Esophagus mucosa (tissue), 1 donor: ENCODE measurements around the gene BICD1. TPM values are rescaled to one million over a fixed set of nuclear protein-coding genes. Genes with fewer than 3 reads are reported as not detected.
"Not testable (repeated sequence)": the region's sequence is repeated elsewhere in the genome, so short reads cannot be mapped to it uniquely, and the experiment has no call there.

Experiments used
- ATAC-seq: fragments of 200-7000 bp; cut with Tn5 transposase; one replicate; pipeline ENCODE4 v1.9.1; 2020
- total RNA-seq: library from RNA; stranded (reverse); gene quantifications from one replicate; pipeline ENCODE4 v1.2.4, GENCODE V29; 2023
- donor health status: DM: yes; HTN: yes; CAD: no.

Gene BICD1
- 4.7 TPM for total RNA-seq

GRCh38 chr12:32106517-32107358 lies at the start of gene BICD1:
Gene BICD1, plus strand, starts transcription at chr12:32106847. Its CDS starts 485 bp downstream, at chr12:32107332.
- peak; percentile 96 for ATAC-seq

- no peak for ATAC-seq
Measured at GRCh38 chr12:32061033-32061432, 45.6 kb upstream of the BICD1 start.

GRCh38 chr12:32062881-32063280 lies 43.8 kb upstream of the BICD1 start:
- no peak for ATAC-seq

GRCh38 chr12:32063796-32064195 lies 42.9 kb upstream of the BICD1 start:
- no peak for ATAC-seq

GRCh38 chr12:32066206-32066605 lies 40.4 kb upstream of the BICD1 start:
- no peak for ATAC-seq

GRCh38 chr12:32069071-32069470 lies 37.6 kb upstream of the BICD1 start:
- no peak for ATAC-seq

- ATAC-seq = no peak
Measured at GRCh38 chr12:32069731-32070130, 36.9 kb upstream of the BICD1 start.

- ATAC-seq = no peak
Measured at GRCh38 chr12:32070370-32070769, 36.3 kb upstream of the BICD1 start.

- no peak for ATAC-seq
Measured at GRCh38 chr12:32072102-32072501, 34.5 kb upstream of the BICD1 start.

GRCh38 chr12:32074432-32074831 lies 32.2 kb upstream of the BICD1 start:
- no peak for ATAC-seq

GRCh38 chr12:32076941-32077340 lies 29.7 kb upstream of the BICD1 start:
- no peak for ATAC-seq

GRCh38 chr12:32080435-32080834 lies 26.2 kb upstream of the BICD1 start:
- ATAC-seq = no peak

- ATAC-seq = no peak
Measured at GRCh38 chr12:32083489-32083888, 23.2 kb upstream of the BICD1 start.

- no peak for ATAC-seq
Measured at GRCh38 chr12:32084017-32084688, 22.5 kb upstream of the BICD1 start.

- ATAC-seq = no peak
Measured at GRCh38 chr12:32084753-32085152, 21.9 kb upstream of the BICD1 start.

- no peak for ATAC-seq
Measured at GRCh38 chr12:32087306-32087705, 19.3 kb upstream of the BICD1 start.

- ATAC-seq = no peak
Measured at GRCh38 chr12:32089156-32089555, 17.5 kb upstream of the BICD1 start.

GRCh38 chr12:32089586-32089985 lies 17.1 kb upstream of the BICD1 start:
- no peak for ATAC-seq

GRCh38 chr12:32091696-32092095 lies 15.0 kb upstream of the BICD1 start:
- ATAC-seq = no peak

GRCh38 chr12:32098112-32098511 lies 8.5 kb upstream of the BICD1 start:
- ATAC-seq = no peak

GRCh38 chr12:32099275-32099674 lies 7.4 kb upstream of the BICD1 start:
- ATAC-seq = not testable (repeated sequence)

- ATAC-seq = no peak
Measured at GRCh38 chr12:32100361-32100760, 6.3 kb upstream of the BICD1 start.

GRCh38 chr12:32100888-32101287 lies 5.8 kb upstream of the BICD1 start:
- no peak for ATAC-seq

GRCh38 chr12:32102234-32102633 lies 4.4 kb upstream of the BICD1 start:
- ATAC-seq = no peak
